Upper lobe of left lung (tissue), 6 donors: ENCODE results near the gene ABLIM2. TPM values are rescaled to one million over a fixed set of nuclear protein-coding genes. Genes with fewer than 3 reads are reported as not detected.

Experiments used
- ATAC-seq, 2 donors: fragments of 200-7000 bp; cut with Tn5 transposase; one replicate each; pipeline ENCODE4 v1.9.1; 2022; ENCODE audit warnings: mild to moderate bottlenecking in 2 of 2, moderate library complexity in 2 of 2; ENCODE audit not compliant: low FRiP score in 2 of 2
- DNase-seq, 2 donors: peaks; one replicate each; pipeline ENCODE4 v3.0.0-alpha.2; 2019 to 2020
- H3K27ac ChIP-seq, 4 donors: fragments of 200-600 bp; sonication (generic); one replicate each; pipeline ENCODE4 v1.5.1; 2016 to 2019
- H3K27me3 ChIP-seq, 4 donors: fragments of 200-600 bp; sonication (generic); one replicate each; pipeline ENCODE4 v1.5.1; 2017 to 2019
- H3K36me3 ChIP-seq, 4 donors: fragments of 200-600 bp; sonication (generic); one replicate each; pipeline ENCODE4 v1.5.1; 2016 to 2019
- H3K4me1 ChIP-seq, 4 donors: fragments of 200-600 bp; sonication (generic); one replicate each; pipeline ENCODE4 v1.5.1; 2018 to 2019
- H3K4me3 ChIP-seq, 4 donors: fragments of 200-600 bp; sonication (generic); one replicate each; pipeline ENCODE4 v1.5.1; 2017 to 2019; ENCODE audit warnings: mild to moderate bottlenecking in 2 of 4, moderate library complexity in 1 of 4
- H3K9me3 ChIP-seq, 4 donors: fragments of 200-600 bp; sonication (generic); one replicate each; pipeline ENCODE4 v1.5.1; 2018 to 2019
- EP300 ChIP-seq, 4 donors: sonication (generic); formaldehyde crosslinking; IDR thresholded peaks; one replicate each; pipeline ENCODE4 v1.5.1; 2017; ENCODE audit warnings: antibody characterized with exemption in 4 of 4, control low read depth in 2 of 4
- POLR2A ChIP-seq, 4 donors: fragments of 450-650 bp; IDR thresholded peaks; one replicate each; pipeline ENCODE4 v1.5.1; 2016 to 2017; ENCODE audit warnings: antibody characterized with exemption in 4 of 4, mild to moderate bottlenecking in 2 of 4
- POLR2AphosphoS5 ChIP-seq, 2 donors: sonication (generic); formaldehyde crosslinking; IDR thresholded peaks; one replicate each; pipeline ENCODE4 v1.5.1; 2017; ENCODE audit warnings: antibody characterized with exemption in 2 of 2
- WGBS, 2 donors: methylation state at CpG; one replicate each; pipeline ENCODE4 v1.1.5; 2017 to 2018; 5-methylcytosine and 5-hydroxymethylcytosine counted together
- total RNA-seq, 6 donors: library from RNA; depleted of rRNA in 4 of 6; stranded (reverse); fragments of >200 nt in 4 of 6; gene quantifications; one replicate each; pipeline versions ENCODE4 v1.1.0 to v1.2.1, GENCODE V29; 2016 to 2021
- TF ChIP-seq, protein P1 (sequence below), 6 experiments: fragments of 450-650 bp in 4 of 6; fragments of 200-600 bp in 2 of 6; sonication (generic) in 2 of 6; IDR thresholded peaks; one replicate each; pipeline ENCODE4 v1.5.1; 2016 to 2019; ENCODE audit warnings: antibody characterized with exemption in 6 of 6
- donor health status: DM: no; HTN: no; CAD: no; lungs with moderate emphysema.
- donor health status: DM: no; HTN: yes; CAD: no; lungs with severe emphysema.

Gene ABLIM2
- total RNA-seq, 6 donors from 2014 or later: 3.6 to 36.9 (median 8.1) TPM

DNA sequence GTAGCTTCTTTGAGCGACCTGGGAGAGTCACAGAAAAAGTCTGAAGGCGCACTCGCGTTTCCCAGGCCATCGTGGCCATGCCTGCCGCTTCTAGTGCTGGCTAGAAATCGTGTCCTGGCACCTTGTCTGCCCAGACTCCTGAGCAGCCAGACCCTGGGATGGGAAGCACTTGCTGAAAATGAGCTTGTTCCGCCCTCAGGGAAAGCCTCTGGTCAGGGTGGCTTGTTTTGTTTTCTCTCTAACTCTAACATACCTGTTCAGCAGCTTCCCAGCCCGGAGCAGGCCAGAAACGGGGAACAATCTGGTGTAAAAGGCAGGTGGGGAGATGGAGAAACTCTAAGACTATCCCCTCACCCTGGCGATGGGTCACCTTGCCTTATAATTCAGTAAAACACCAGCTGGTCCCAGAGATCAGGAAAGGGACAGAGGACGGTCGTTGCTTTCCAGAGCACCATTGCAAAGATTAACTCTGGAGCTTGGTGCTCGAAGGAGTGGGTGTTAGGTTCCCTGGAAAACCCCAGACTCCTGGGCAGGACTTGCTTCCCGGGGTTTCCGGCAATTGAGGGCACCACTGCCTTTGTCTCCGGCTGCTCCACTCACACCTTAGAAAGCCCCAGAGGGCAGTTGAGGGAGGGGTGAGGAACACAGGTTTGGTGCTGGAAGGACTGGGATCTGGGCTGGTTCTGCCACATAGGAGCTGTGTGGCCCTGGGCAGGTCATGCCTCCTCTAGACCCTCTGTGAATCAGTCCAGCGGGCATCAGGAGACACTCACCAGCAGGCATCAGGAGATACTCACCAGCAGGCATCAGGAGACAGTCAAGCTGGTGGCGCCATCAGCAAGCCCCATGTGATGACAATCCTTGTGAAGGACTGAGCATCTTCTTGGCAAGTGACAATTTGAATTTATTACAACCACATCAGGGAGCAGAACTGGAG is 36.0 kb upstream of the ABLIM2 start:
- Histone ChIP-seq H3K27me3 (no peaks in the 10 kb centered on the region), H3K4me3 (no peak overlapping the region), H3K9me3 (no peaks in the 10 kb centered on the region), H3K27ac (peak overlapping the region in 1 of 4 donors; percentile 2), H3K36me3 (no peaks in the 10 kb centered on the region), H3K4me1 (peaks cover 50 to 65% (median 63%) of the 10 kb centered on the region in 4 donors)
- ATAC-seq (no peak), DNase-seq (no peak)
- TF ChIP-seq, protein P1, sequence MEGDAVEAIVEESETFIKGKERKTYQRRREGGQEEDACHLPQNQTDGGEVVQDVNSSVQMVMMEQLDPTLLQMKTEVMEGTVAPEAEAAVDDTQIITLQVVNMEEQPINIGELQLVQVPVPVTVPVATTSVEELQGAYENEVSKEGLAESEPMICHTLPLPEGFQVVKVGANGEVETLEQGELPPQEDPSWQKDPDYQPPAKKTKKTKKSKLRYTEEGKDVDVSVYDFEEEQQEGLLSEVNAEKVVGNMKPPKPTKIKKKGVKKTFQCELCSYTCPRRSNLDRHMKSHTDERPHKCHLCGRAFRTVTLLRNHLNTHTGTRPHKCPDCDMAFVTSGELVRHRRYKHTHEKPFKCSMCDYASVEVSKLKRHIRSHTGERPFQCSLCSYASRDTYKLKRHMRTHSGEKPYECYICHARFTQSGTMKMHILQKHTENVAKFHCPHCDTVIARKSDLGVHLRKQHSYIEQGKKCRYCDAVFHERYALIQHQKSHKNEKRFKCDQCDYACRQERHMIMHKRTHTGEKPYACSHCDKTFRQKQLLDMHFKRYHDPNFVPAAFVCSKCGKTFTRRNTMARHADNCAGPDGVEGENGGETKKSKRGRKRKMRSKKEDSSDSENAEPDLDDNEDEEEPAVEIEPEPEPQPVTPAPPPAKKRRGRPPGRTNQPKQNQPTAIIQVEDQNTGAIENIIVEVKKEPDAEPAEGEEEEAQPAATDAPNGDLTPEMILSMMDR (IDR thresholded peaks at IDR 0.05): no peak
- TF ChIP-seq POLR2A (IDR thresholded peaks at IDR 0.05) (no peak), POLR2AphosphoS5 (IDR thresholded peaks at IDR 0.05) (no peak)
- 71 to 78% methylated on average over 18 to 19 of the region's 19 CpGs for WGBS, 2 donors

DNA sequence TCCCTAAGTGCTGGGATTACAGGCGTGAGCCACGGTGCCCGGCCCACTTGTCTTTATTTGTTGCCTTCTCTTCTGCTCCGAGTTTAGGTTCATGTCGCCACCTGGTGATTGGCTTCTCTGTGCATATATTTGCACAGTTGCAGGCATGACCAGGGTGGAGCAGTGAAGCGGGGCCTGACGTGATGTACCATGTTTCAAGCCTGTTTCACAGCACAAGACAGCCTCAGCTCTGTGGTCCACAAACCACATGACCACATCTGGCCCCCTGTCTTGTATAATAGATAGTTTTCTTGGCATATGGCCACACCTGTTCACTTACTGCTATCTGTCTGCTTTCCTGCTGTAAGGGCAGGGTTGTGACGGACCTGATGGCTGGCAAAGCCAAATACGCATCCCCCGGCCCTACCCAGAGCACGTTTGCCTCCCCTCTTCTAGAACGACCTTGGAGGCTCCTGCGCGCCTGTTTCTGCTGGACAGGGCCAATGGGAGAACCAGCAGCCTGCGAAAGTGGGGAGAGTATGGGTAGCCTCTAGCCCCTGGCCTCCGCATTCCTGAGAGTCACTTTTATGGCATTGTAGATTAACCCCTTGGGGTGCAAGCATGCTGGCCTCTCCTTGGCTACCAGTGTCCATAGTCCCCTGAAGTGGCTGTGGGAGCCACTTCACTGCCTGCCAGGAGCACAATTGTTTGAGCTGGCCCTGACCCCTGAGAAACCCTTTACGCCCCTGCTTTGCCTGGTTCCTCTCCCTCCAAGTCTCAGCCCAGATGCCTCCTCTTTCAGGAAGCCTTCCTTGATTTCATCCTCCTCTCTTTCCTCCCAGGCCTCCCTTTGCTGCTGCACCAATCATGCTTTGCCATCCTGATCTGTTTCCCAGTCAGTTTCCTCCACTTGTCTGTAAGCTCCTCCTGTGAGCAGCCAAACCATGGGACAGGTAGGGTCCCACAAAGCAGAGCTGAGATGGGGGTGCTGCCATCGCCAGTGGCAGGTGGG is 34.4 kb upstream of the ABLIM2 start:
- Histone ChIP-seq H3K4me1 (peaks cover 53 to 65% (median 62%) of the 10 kb centered on the region in 4 donors), H3K9me3 (no peaks in the 10 kb centered on the region), H3K36me3 (no peaks in the 10 kb centered on the region), H3K27ac (peak overlapping the region in 3 of 4 donors; percentile 85 to 92 (median 89)), H3K27me3 (no peaks in the 10 kb centered on the region), H3K4me3 (no peak overlapping the region)
- ATAC-seq: peak in 1 of 2 donors; percentile 25
- WGBS, 2 donors: 49 to 52% methylated on average over 17 to 18 of the region's 18 CpGs
- TF ChIP-seq POLR2A (IDR thresholded peaks at IDR 0.05) (no peak), EP300 (IDR thresholded peaks at IDR 0.05) (no peak), POLR2AphosphoS5 (IDR thresholded peaks at IDR 0.05) (no peak)
- TF ChIP-seq, protein P1 (IDR thresholded peaks at IDR 0.05): peak in 5 of 6 experiments; percentile 11 to 46 (median 21)
- peak in 1 of 2 donors; percentile 79 for DNase-seq

DNA sequence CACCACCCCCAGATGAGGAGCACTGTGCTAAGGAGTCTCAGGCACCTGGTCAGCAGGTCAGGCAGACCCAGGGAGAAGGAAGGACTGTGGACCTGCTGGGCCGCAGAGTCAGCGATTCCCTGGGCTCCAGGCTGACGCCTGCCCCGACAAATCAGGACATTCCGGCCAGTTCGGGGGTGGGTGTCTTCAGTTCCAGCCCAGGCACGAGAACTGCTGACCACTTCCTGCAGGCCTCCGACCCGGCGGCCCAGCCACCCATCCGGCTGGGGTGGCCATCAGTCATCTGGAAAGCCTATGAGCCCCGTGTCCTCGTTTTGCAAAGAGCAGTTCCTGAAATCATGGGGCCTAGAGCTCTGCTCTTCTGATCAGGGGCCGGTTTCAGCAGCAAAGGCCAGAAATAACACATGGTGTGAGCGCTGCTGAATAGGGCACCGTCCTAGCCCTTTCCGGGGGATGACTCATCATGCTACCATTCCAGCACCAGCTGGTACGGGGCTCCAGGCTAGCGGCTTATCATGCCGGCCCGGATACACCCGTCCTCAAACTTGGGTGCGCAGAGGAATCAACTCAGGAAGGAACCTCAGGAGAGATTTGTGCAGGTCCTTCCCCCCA is 32.6 kb upstream of the ABLIM2 start:
- WGBS, 2 donors: 36 to 43% methylated on average over 3 to 18 of the region's 23 CpGs
- TF ChIP-seq POLR2A (IDR thresholded peaks at IDR 0.05) (peak in 1 of 4 donors; percentile 66), POLR2AphosphoS5 (IDR thresholded peaks at IDR 0.05) (peak; percentile 75 to 79), EP300 (IDR thresholded peaks at IDR 0.05) (peak in 2 of 4 donors; percentile 40 to 67)
- TF ChIP-seq, protein P1 (IDR thresholded peaks at IDR 0.05): no peak
- ATAC-seq: peak; percentile 44 to 80
- peak; percentile 78 to 88 for DNase-seq
- Histone ChIP-seq H3K4me3 (no peak overlapping the region), H3K4me1 (peaks cover 50 to 62% (median 56%) of the 10 kb centered on the region in 4 donors), H3K9me3 (no peaks in the 10 kb centered on the region), H3K36me3 (no peaks in the 10 kb centered on the region), H3K27me3 (no peaks in the 10 kb centered on the region), H3K27ac (peak overlapping the region; percentile 64 to 92 (median 87))
